Ovary (tissue), 3 donors: Measurements from ENCODE around the gene ACADS.

Experiments used
- CTCF ChIP-seq, 3 donors: fragments of 450-650 bp in 2 of 3; fragments of 200-600 bp in 1 of 3; IDR thresholded peaks; one replicate each; pipeline versions ENCODE4 v1.5.1 to v1.8.0; 2016 to 2022; ENCODE audit warnings: antibody characterized with exemption in 3 of 3, mild to moderate bottlenecking in 1 of 3
- EP300 ChIP-seq: sonication (generic); formaldehyde crosslinking; IDR thresholded peaks from one replicate; pipeline ENCODE4 v1.6.1; 2017; ENCODE audit warnings: antibody characterized with exemption
- POLR2A ChIP-seq: fragments of 450-650 bp; IDR thresholded peaks from one replicate; pipeline ENCODE4 v1.6.1; 2017; ENCODE audit warnings: antibody characterized with exemption, mild to moderate bottlenecking, moderate library complexity
- donor health status: DM: no; HTN: no; CAD: no.

GRCh38 chr12:120726961-120727360 lies 1.3 kb downstream of the ACADS start:
- TF ChIP-seq CTCF (IDR thresholded peaks at IDR 0.05) (no peak), POLR2A (no peak), EP300 (no peak)
